WERI-Rb-1 (cell line): Measurements from ENCODE around the gene PHLDA3.
A peak's percentile ranks its signal among the peaks of the same experiment; 100 is the strongest.

Experiments
- DNase-seq: peaks from one replicate; pipeline ENCODE4 v3.0.0-alpha.2; 2020
- H3K27ac ChIP-seq: fragments of 250-450 bp; sonication (Bioruptor Pico); 2 replicates; pipeline ENCODE4 v1.5.1; 2020; ENCODE audit warnings: mild to moderate bottlenecking, moderate library complexity
- H3K27me3 ChIP-seq: fragments of 250-450 bp; sonication (Bioruptor Pico); 2 replicates; pipeline ENCODE4 v1.5.1; 2021; ENCODE audit warnings: mild to moderate bottlenecking, low read depth, moderate library complexity; ENCODE audit not compliant: insufficient read depth, severe bottlenecking
- H3K36me3 ChIP-seq: fragments of 250-450 bp; sonication (Bioruptor Pico); 2 replicates; pipeline ENCODE4 v1.5.1; 2020; ENCODE audit warnings: mild to moderate bottlenecking, moderate library complexity
- H3K4me3 ChIP-seq: 2 replicates; pipeline ENCODE4 v1.5.1; 2011; ENCODE audit warnings: low read depth, mild to moderate bottlenecking, control low read depth, low read length
- H3K9me3 ChIP-seq: fragments of 250-450 bp; sonication (Bioruptor Pico); 2 replicates; pipeline ENCODE4 v1.5.1; 2021; ENCODE audit warnings: mild to moderate bottlenecking, moderate library complexity; ENCODE audit not compliant: severe bottlenecking
- CTCF ChIP-seq: IDR thresholded peaks from 2 replicates; pipeline ENCODE4 v1.5.1; 2011; ENCODE audit warnings: low read depth, mild to moderate bottlenecking, control low read depth, inconsistent platforms, low read length

Gene PHLDA3

GRCh38 chr1:201456499-201457309 is 12.3 kb downstream of the PHLDA3 start:
- TF ChIP-seq CTCF: no peak
- no peaks in the 10 kb centered on the region for H3K36me3 ChIP-seq
- no peak overlapping the region for H3K4me3 ChIP-seq
- H3K27me3 ChIP-seq: no peaks in the 10 kb centered on the region
- DNase-seq: no peak
- no peaks in the 10 kb centered on the region for H3K9me3 ChIP-seq
- no peak overlapping the region for H3K27ac ChIP-seq

GRCh38 chr1:201455098-201455497 is 13.9 kb downstream of the PHLDA3 start:
- no peak for TF ChIP-seq CTCF
- H3K4me3 ChIP-seq: no peak overlapping the region
- no peaks in the 10 kb centered on the region for H3K27me3 ChIP-seq
- H3K9me3 ChIP-seq: no peaks in the 10 kb centered on the region
- DNase-seq: no peak
- no peaks in the 10 kb centered on the region for H3K36me3 ChIP-seq
- H3K27ac ChIP-seq: no peak overlapping the region

GRCh38 chr1:201454608-201455007 is 14.4 kb downstream of the PHLDA3 start:
- TF ChIP-seq CTCF: no peak
- Histone ChIP-seq H3K27me3 (no peaks in the 10 kb centered on the region), H3K27ac (no peak overlapping the region), H3K9me3 (no peaks in the 10 kb centered on the region), H3K36me3 (no peaks in the 10 kb centered on the region), H3K4me3 (no peak overlapping the region)
- no peak for DNase-seq

- Histone ChIP-seq H3K36me3 (no peaks in the 10 kb centered on the region), H3K27ac (no peak overlapping the region), H3K9me3 (no peaks in the 10 kb centered on the region), H3K27me3 (no peaks in the 10 kb centered on the region), H3K4me3 (no peak overlapping the region)
- TF ChIP-seq CTCF: no peak
- no peak for DNase-seq
These were observed 16.1 kb downstream of the PHLDA3 start for GRCh38 chr1:201452866-201453265.

DNA sequence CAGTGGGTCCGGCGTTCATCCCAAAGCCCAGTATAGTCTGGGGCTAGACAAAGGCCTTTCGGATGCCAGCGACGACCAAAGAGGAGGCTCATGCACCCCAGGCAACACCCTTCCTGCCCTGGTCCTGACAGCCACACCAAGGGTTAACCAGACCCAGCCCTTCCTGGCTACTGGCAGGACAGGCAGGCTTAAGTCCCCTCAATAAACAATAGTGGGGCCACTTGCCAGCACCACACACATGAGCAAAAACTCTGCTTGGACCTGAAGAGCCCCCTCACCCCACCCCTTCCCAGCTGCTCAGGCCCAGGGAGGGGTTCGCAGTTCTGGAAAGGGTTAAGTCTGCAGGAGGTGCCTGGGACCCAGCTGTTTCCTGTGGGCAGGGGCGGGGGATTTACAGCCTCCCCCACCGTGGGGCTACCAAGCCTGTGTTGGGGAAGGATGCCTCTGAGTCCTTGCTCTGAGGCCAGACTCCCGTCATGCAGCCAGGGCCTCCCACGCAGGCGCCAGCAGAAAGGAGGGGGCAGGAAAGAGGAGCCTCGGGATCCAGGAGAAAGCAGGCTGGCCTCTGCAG is 18.2 kb downstream of the PHLDA3 start:
- no peaks in the 10 kb centered on the region for H3K27me3 ChIP-seq

More for the DNA sequence above, 18.2 kb downstream of the PHLDA3 start:
- Histone ChIP-seq H3K4me3 (no peak overlapping the region), H3K36me3 (no peaks in the 10 kb centered on the region), H3K27ac (no peak overlapping the region), H3K9me3 (no peaks in the 10 kb centered on the region)
- DNase-seq: peak; percentile 82
- TF ChIP-seq CTCF: no peak
